Gastrocnemius medialis (tissue), 4 donors: ENCODE measurements around the gene SPATS2L. TPM values are rescaled to one million over a fixed set of nuclear protein-coding genes. Genes with fewer than 3 reads are reported as not detected.

Source experiments
- ATAC-seq, 2 donors: fragments of 150-250 bp; one replicate each; pipeline ENCODE4 v1.9.1; 2016
- DNase-seq, 2 donors: peaks; one replicate each; pipeline ENCODE4 v3.0.0-alpha.2; 2019
- H3K27ac ChIP-seq, 4 donors: fragments of 200-600 bp; sonication (generic); 1 replicate in 1 of 4; 2 replicates in 3 of 4; pipeline ENCODE4 v1.5.1; 2016 to 2018; ENCODE audit warnings: mild to moderate bottlenecking in 2 of 4, moderate library complexity in 1 of 4
- H3K27me3 ChIP-seq, 3 donors: fragments of 200-600 bp; sonication (generic) in 2 of 3; 1 replicate in 1 of 3; 2 replicates in 2 of 3; pipeline versions ENCODE4 v1.5.1 to v1.6.0; 2016 to 2019; ENCODE audit warnings: mild to moderate bottlenecking in 1 of 3, moderate library complexity in 1 of 3
- H3K36me3 ChIP-seq, 2 donors: fragments of 200-600 bp; sonication (generic) in 1 of 2; one replicate each; pipeline ENCODE4 v1.5.1; 2017 to 2018
- H3K4me1 ChIP-seq, 2 donors: fragments of 200-600 bp; sonication (generic) in 1 of 2; one replicate each; pipeline ENCODE4 v1.5.1; 2016 to 2017; ENCODE audit warnings: mild to moderate bottlenecking in 2 of 2
- H3K4me3 ChIP-seq, 4 donors: fragments of 200-600 bp; sonication (generic) in 3 of 4; 1 replicate in 1 of 4; 2 replicates in 3 of 4; pipeline ENCODE4 v1.5.1; 2016 to 2019; ENCODE audit warnings: mild to moderate bottlenecking in 2 of 4
- H3K9me3 ChIP-seq, 3 donors: fragments of 200-600 bp; sonication (generic) in 2 of 3; 1 replicate in 1 of 3; 2 replicates in 2 of 3; pipeline ENCODE4 v1.5.1; 2016 to 2019
- CTCF ChIP-seq, 5 experiments: fragments of 450-650 bp in 3 of 5; fragments of 200-600 bp in 2 of 5; sonication (generic) in 2 of 5; IDR thresholded peaks in 4 of 5; conservative IDR thresholded peaks in 1 of 5; 1 replicate in 4 of 5; 2 replicates in 1 of 5; pipeline ENCODE4 v1.5.1; 2016 to 2019; ENCODE audit warnings: antibody characterized with exemption in 5 of 5, mild to moderate bottlenecking in 3 of 5, moderate library complexity in 3 of 5
- POLR2A ChIP-seq, 2 donors: fragments of 450-650 bp; IDR thresholded peaks; one replicate each; pipeline ENCODE4 v1.6.1; 2017; ENCODE audit warnings: antibody characterized with exemption in 2 of 2, mild to moderate bottlenecking in 2 of 2, moderate library complexity in 2 of 2
- in situ Hi-C, 4 donors: fragments of 200-750 bp; cut with MboI; loops; one replicate each; pipeline versions ENCODE4 v1.15.0 to v1.8.0; 2017; ENCODE audit warnings: low sequenced_read_pairs in 4 of 4
- intact Hi-C: fragments of 100-400 bp; cut with DNase I; formaldehyde crosslinking; loops from one replicate; pipeline ENCODE4 v1.15.1; 2023; ENCODE audit warnings: low total_unique reads
- total RNA-seq, 4 donors: library from RNA; depleted of rRNA; stranded (reverse); fragments of >200 nt; gene quantifications; one replicate each; pipeline versions ENCODE4 v1.1.0 to v1.2.3, GENCODE V29; 2016

SPATS2L gene
- total RNA-seq, 4 donors from 2014 or later: 34.0 to 74.2 (median 52.3) TPM

- Histone ChIP-seq H3K27ac (no peak overlapping the region), H3K4me3 (no peak overlapping the region), H3K4me1 (no peaks in the 10 kb centered on the region), H3K9me3 (no peaks in the 10 kb centered on the region), H3K36me3 (no peaks in the 10 kb centered on the region), H3K27me3 (no peaks in the 10 kb centered on the region)
- TF ChIP-seq POLR2A (IDR thresholded peaks at IDR 0.05): no peak
- TF ChIP-seq CTCF (IDR thresholded peaks at IDR 0.05 in 4 of 5, conservative IDR thresholded peaks at IDR 0.05 in 1 of 5): no peak
- intact Hi-C loops (no loop called here), in situ Hi-C loops (no loop called here)
- DNase-seq (no peak), ATAC-seq (no peak)
Observed at GRCh38 chr2:200430017-200430416, 123.5 kb downstream of the SPATS2L start.

GRCh38 chr2:200431996-200432705 is 125.7 kb downstream of the SPATS2L start:
- Histone ChIP-seq H3K4me1 (no peaks in the 10 kb centered on the region), H3K9me3 (no peaks in the 10 kb centered on the region), H3K27ac (no peak overlapping the region), H3K4me3 (no peak overlapping the region), H3K36me3 (no peaks in the 10 kb centered on the region), H3K27me3 (no peaks in the 10 kb centered on the region)
- TF ChIP-seq POLR2A (IDR thresholded peaks at IDR 0.05) (no peak), CTCF (IDR thresholded peaks at IDR 0.05 in 4 of 5, conservative IDR thresholded peaks at IDR 0.05 in 1 of 5) (no peak)
- DNase-seq: no peak
- intact Hi-C loops (no loop called here), in situ Hi-C loops (no loop called here)
- no peak for ATAC-seq

- ATAC-seq: no peak
- Histone ChIP-seq H3K27me3 (no peaks in the 10 kb centered on the region), H3K9me3 (no peaks in the 10 kb centered on the region), H3K36me3 (peaks cover 0 to 1% of the 10 kb centered on the region in 2 donors), H3K4me1 (no peaks in the 10 kb centered on the region), H3K4me3 (no peak overlapping the region), H3K27ac (no peak overlapping the region)
- intact Hi-C loops: no loop called here
- in situ Hi-C loops: no loop called here
- TF ChIP-seq POLR2A (IDR thresholded peaks at IDR 0.05) (no peak), CTCF (IDR thresholded peaks at IDR 0.05 in 4 of 5, conservative IDR thresholded peaks at IDR 0.05 in 1 of 5) (no peak)
- DNase-seq: no peak
Observed at GRCh38 chr2:200435379-200435778, 128.9 kb downstream of the SPATS2L start.

GRCh38 chr2:200438251-200438650 is 131.8 kb downstream of the SPATS2L start:
- Histone ChIP-seq H3K4me1 (no peaks in the 10 kb centered on the region), H3K36me3 (peaks cover 0 to 5% of the 10 kb centered on the region in 2 donors), H3K27me3 (no peaks in the 10 kb centered on the region), H3K9me3 (no peaks in the 10 kb centered on the region), H3K4me3 (no peak overlapping the region), H3K27ac (no peak overlapping the region)
- ATAC-seq (no peak), DNase-seq (no peak)
- intact Hi-C loops: no loop called here
- TF ChIP-seq POLR2A (IDR thresholded peaks at IDR 0.05) (no peak), CTCF (IDR thresholded peaks at IDR 0.05 in 4 of 5, conservative IDR thresholded peaks at IDR 0.05 in 1 of 5) (no peak)
- in situ Hi-C loops: no loop called here

GRCh38 chr2:200438846-200439245 is 132.4 kb downstream of the SPATS2L start:
- H3K36me3 ChIP-seq: peaks cover 0 to 5% of the 10 kb centered on the region in 2 donors
- DNase-seq: no peak

More at GRCh38 chr2:200438846-200439245, 132.4 kb downstream of the SPATS2L start:
- Histone ChIP-seq H3K4me3 (no peak overlapping the region), H3K9me3 (no peaks in the 10 kb centered on the region), H3K27me3 (no peaks in the 10 kb centered on the region), H3K27ac (no peak overlapping the region), H3K4me1 (no peaks in the 10 kb centered on the region)
- in situ Hi-C loops: no loop called here
- TF ChIP-seq POLR2A (IDR thresholded peaks at IDR 0.05) (no peak), CTCF (IDR thresholded peaks at IDR 0.05 in 4 of 5, conservative IDR thresholded peaks at IDR 0.05 in 1 of 5) (no peak)
- ATAC-seq: no peak
- intact Hi-C loops: no loop called here
